Body of pancreas (tissue), 4 donors: ENCODE data around the gene OR10A6. TPM values are rescaled to one million over a fixed set of nuclear protein-coding genes. Genes with fewer than 3 reads are reported as not detected.

Experiments
- ATAC-seq: fragments of 150-250 bp; one replicate; pipeline ENCODE4 v1.9.1; 2016
- DNase-seq, 4 donors: peaks; one replicate each; pipeline ENCODE4 v3.0.0-alpha.2; 2019
- H3K27ac ChIP-seq, 4 donors: fragments of 200-600 bp; sonication (generic); 1 replicate in 3 of 4; 2 replicates in 1 of 4; pipeline versions ENCODE4 v1.5.1 to v1.6.1; 2016 to 2019; ENCODE audit warnings: mild to moderate bottlenecking in 1 of 4, mixed read lengths in 1 of 4, moderate library complexity in 1 of 4
- H3K27me3 ChIP-seq, 2 donors: fragments of 200-600 bp; sonication (generic); one replicate each; pipeline ENCODE4 v1.6.0; 2016; ENCODE audit warnings: mild to moderate bottlenecking in 1 of 2
- H3K36me3 ChIP-seq, 2 donors: fragments of 200-600 bp; sonication (generic); replicated peaks in 1 of 2; 2 replicates each; pipeline ENCODE4 v1.5.1; 2016; ENCODE audit warnings: low read depth in 2 of 2; ENCODE audit not compliant: insufficient read depth in 1 of 2
- H3K4me1 ChIP-seq: fragments of 200-600 bp; sonication (generic); one replicate; pipeline ENCODE4 v1.6.0; 2016
- H3K4me3 ChIP-seq, 2 donors: fragments of 200-600 bp; sonication (generic); 1 replicate in 1 of 2; 2 replicates in 1 of 2; pipeline ENCODE4 v1.5.1; 2016 to 2019
- H3K9me3 ChIP-seq, 3 donors: fragments of 200-600 bp; sonication (generic); 1 replicate in 2 of 3; 2 replicates in 1 of 3; pipeline ENCODE4 v1.5.1; 2016
- POLR2A ChIP-seq, 3 donors: fragments of 450-650 bp; IDR thresholded peaks; one replicate each; pipeline ENCODE4 v1.6.1; 2016; ENCODE audit warnings: antibody characterized with exemption in 3 of 3, mild to moderate bottlenecking in 2 of 3
- WGBS, 2 donors: methylation state at CpG; one replicate each; pipeline ENCODE4 v1.1.5; 2017; 5-methylcytosine and 5-hydroxymethylcytosine counted together
- intact Hi-C: fragments of 100-400 bp; cut with DNase I; formaldehyde crosslinking; loops from one replicate; pipeline ENCODE4 v1.15.1; 2023
- total RNA-seq, 2 donors: library from RNA; depleted of rRNA; stranded (reverse); fragments of >200 nt; gene quantifications; one replicate each; pipeline ENCODE4 v1.1.0, GENCODE V29; 2016
- TF ChIP-seq, protein P1 (sequence below), 7 experiments: fragments of 450-650 bp in 4 of 7; fragments of 200-600 bp in 3 of 7; sonication (generic) in 3 of 7; IDR thresholded peaks; one replicate each; pipeline ENCODE4 v1.5.1; 2016 to 2019; ENCODE audit warnings: antibody characterized with exemption in 7 of 7

OR10A6 gene
- total RNA-seq, 2 donors from 2014 or later = not detected

DNA sequence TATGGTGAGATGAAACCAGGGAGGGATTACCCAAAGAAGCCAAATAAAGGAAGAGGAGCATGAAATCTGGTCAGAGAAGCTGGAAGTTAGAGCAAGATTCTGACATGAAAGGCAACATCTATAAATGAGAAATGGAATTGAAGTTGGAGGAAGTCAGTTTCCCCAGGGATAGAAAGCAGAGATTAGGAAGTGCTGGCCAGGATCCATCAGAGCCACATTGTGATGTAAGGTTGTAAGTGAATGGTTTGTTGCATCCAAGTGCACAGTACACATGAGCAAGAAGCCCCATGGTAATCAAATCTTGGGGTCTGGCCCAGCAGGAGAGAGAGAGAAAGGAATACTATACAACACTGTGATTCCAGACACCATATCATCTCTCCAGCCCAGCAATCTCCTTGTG, 40.8 kb upstream of the OR10A6 start:
- H3K27ac ChIP-seq = no peak overlapping the region
- H3K4me1 ChIP-seq = no peaks in the 10 kb centered on the region
- no peaks in the 10 kb centered on the region for H3K27me3 ChIP-seq
- no peaks in the 10 kb centered on the region for H3K9me3 ChIP-seq
- DNase-seq (no peak), ATAC-seq (no peak)
- H3K4me3 ChIP-seq = no peak overlapping the region
- no peak for TF ChIP-seq POLR2A (IDR thresholded peaks at IDR 0.05)
- TF ChIP-seq, protein P1, sequence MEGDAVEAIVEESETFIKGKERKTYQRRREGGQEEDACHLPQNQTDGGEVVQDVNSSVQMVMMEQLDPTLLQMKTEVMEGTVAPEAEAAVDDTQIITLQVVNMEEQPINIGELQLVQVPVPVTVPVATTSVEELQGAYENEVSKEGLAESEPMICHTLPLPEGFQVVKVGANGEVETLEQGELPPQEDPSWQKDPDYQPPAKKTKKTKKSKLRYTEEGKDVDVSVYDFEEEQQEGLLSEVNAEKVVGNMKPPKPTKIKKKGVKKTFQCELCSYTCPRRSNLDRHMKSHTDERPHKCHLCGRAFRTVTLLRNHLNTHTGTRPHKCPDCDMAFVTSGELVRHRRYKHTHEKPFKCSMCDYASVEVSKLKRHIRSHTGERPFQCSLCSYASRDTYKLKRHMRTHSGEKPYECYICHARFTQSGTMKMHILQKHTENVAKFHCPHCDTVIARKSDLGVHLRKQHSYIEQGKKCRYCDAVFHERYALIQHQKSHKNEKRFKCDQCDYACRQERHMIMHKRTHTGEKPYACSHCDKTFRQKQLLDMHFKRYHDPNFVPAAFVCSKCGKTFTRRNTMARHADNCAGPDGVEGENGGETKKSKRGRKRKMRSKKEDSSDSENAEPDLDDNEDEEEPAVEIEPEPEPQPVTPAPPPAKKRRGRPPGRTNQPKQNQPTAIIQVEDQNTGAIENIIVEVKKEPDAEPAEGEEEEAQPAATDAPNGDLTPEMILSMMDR (IDR thresholded peaks at IDR 0.05) = no peak
- H3K36me3 ChIP-seq = no peaks in the 10 kb centered on the region
- intact Hi-C loops = no loop called here

DNA sequence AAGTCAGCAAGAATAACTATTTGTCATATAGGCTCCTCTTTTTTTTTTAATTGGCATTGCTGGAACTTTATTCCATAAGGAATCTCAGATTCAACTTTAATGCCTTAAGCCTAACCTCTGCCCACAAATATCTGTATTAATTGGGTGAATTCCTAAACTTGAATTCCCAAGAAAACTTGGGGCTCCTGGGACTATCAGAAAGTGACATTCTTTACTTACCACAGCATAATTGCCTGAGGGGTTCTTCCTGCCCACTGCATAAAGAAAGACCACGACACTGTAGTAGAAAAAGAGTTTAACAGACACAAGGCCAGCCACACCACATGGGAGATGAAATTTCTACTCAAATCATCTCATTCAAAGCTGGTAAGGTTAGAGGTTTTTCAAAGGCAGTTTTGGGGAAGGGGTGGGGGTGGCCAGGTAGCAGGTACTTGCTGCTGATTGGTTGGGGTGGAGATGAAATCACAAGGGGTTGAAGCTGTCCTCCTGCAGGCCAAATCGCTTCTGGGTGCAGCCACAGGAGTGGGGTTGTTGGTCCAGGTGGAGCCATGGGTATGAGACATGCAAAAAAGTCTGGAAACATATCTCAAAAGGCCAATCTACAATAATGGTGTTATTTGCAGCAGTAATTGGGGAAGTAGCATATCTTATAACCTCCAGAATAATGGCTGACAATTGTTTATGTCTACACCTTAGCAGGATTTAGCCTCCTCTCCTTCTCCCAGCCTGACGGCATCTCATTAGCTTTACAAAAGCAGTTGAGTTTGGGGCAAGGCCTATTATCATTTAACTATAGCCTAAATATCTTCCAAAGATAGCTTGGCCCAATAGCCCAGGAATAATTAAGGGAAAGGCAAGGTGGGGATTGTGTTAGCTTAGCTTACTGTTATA, 38.9 kb upstream of the OR10A6 start:
- H3K9me3 ChIP-seq = no peaks in the 10 kb centered on the region
- no peaks in the 10 kb centered on the region for H3K27me3 ChIP-seq
- no peak for ATAC-seq
- no peak overlapping the region for H3K4me3 ChIP-seq
- no peaks in the 10 kb centered on the region for H3K4me1 ChIP-seq
- intact Hi-C loops = no loop called here
- no peaks in the 10 kb centered on the region for H3K36me3 ChIP-seq
- TF ChIP-seq POLR2A (IDR thresholded peaks at IDR 0.05) = no peak
- TF ChIP-seq, protein P1 (IDR thresholded peaks at IDR 0.05) = no peak
- DNase-seq = no peak
- WGBS, 2 donors = 78 to 83% methylated on average over 3 of the region's 3 CpGs
- H3K27ac ChIP-seq = no peak overlapping the region

DNA sequence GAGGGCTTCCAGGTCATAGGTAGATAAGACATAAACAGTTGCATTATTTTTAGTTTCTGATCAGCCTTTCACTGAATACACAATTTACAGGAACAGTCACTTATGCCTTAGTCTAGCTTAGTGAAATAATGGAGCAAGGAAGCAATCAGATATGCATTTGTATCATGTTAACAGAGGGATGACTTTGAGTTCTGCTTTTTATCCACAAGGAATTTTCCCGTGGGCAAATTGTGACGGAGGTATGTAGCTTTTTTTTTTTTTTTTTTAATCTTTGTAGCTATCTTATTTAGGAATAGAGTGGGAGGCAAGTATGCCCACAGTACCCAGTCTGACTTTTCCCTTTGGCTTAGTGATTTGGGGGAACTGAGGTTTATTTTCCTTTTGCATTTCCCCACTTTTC, 37.6 kb upstream of the OR10A6 start:
- no peak for TF ChIP-seq POLR2A (IDR thresholded peaks at IDR 0.05)
- TF ChIP-seq, protein P1 (IDR thresholded peaks at IDR 0.05) = no peak

DNA sequence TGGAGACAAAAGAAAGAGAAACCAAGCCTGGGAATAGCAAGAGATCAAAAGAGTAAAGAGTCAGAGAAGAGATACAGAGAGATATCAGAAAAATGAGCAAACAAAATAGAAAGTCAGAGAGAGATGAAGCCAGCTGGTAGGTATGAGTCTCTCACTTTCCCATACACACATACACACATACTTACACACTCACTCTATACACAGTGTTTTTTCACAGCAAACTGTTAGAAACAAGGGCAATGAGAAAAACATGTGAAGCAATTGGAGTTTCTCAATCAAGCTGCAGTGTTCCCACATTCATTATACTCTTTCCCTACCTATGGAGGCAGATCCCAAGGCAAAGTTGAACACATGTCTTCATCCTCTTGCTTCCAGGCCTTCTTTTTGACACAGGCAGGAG, 36.8 kb upstream of the OR10A6 start:
- TF ChIP-seq, protein P1 (IDR thresholded peaks at IDR 0.05) = no peak
- no peak for TF ChIP-seq POLR2A (IDR thresholded peaks at IDR 0.05)
- H3K36me3 ChIP-seq = no peaks in the 10 kb centered on the region
- no peak overlapping the region for H3K4me3 ChIP-seq
- H3K27me3 ChIP-seq = no peaks in the 10 kb centered on the region
- no peak for DNase-seq
- H3K9me3 ChIP-seq = no peaks in the 10 kb centered on the region
- no peak for ATAC-seq
- no peak overlapping the region for H3K27ac ChIP-seq
- intact Hi-C loops = no loop called here
- H3K4me1 ChIP-seq = peaks cover 4% of the 10 kb centered on the region

More for the DNA sequence above, 37.6 kb upstream of the OR10A6 start:
- no peaks in the 10 kb centered on the region for H3K9me3 ChIP-seq
- 53 to 63% methylated on average over 2 of the region's 2 CpGs for WGBS, 2 donors
- no peaks in the 10 kb centered on the region for H3K36me3 ChIP-seq
- H3K27ac ChIP-seq = no peak overlapping the region
- H3K4me1 ChIP-seq = peaks cover 4% of the 10 kb centered on the region
- H3K4me3 ChIP-seq = no peak overlapping the region
- ATAC-seq (no peak), DNase-seq (no peak)
- H3K27me3 ChIP-seq = no peaks in the 10 kb centered on the region
- intact Hi-C loops = no loop called here

DNA sequence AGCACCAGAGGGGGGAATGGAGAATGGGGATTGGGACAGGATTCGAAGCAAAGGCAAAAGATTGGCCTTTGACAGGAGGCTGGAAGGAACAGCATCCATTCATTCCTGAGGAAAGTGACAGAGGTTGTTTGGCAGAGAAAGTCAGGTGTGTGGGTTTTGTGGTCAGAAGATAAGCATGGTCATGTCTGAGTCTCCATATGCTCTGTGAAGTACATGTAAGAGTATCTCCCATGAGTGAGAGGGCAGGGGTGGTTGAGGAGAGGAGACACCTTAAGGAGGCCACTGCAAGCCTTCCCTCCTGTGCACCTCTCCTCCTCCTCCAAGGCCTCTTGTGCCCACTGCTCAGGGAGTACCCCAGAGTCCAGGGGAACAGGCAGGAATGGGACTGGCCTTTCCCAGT, 36.0 kb upstream of the OR10A6 start:
- Histone ChIP-seq H3K27ac (no peak overlapping the region), H3K9me3 (no peaks in the 10 kb centered on the region), H3K4me3 (no peak overlapping the region), H3K27me3 (no peaks in the 10 kb centered on the region), H3K36me3 (no peaks in the 10 kb centered on the region), H3K4me1 (peaks cover 4% of the 10 kb centered on the region)
- intact Hi-C loops = no loop called here
- no peak for TF ChIP-seq POLR2A (IDR thresholded peaks at IDR 0.05)
- TF ChIP-seq, protein P1 (IDR thresholded peaks at IDR 0.05) = no peak
- no peak for ATAC-seq
- DNase-seq = no peak
- WGBS, 2 donors = 73 to 96% methylated on average over 1 of the region's 1 CpG
